ENCODE data around the gene CETP. TPM values are rescaled to one million over a fixed set of nuclear protein-coding genes. Genes with fewer than 3 reads are reported as not detected.

Gene CETP
- total RNA-seq, 1 donor from 2014 or later: not detected

DNA sequence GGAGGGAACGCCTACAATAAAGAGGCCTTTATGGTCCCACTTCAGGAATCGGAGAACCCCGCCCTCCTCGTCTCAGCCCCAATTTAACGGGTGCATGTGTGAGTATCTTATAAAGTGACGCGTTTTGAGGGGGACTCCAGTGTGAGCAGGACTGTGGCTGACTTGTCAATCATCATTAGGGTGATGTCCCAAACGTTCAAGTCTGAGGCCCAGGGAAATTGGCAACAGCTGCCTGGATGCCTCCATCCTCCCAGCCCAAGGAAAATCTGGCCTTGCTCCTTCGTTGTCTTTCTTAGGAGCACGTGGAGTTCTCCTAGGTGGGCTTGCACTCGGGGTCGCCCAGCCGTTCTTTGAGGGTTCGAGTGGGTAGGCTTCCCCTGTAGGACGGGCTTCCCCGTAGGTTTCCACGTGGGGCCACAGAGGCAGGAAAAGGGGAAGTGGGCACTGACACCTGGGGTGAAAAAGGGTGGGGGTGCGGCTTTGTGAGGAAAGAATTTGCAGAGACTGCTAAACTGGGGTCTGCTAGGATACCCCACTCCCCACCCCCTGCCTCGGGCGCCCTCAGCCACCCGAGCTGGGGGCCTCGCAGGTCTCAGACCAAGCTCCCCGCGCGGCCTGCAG is 30.4 kb upstream of the CETP start:
- no peaks in the 10 kb centered on the region for H3K27me3 Mint-ChIP-seq (ENCODE audit: low read depth, unreplicated experiment)
- no peaks in the 10 kb centered on the region for H3K9me3 Mint-ChIP-seq (ENCODE audit: unreplicated experiment)
- Histone ChIP-seq H3K9me3 (ENCODE audit: insufficient read depth, low read depth, low read length) (no peaks in the 10 kb centered on the region), H3K4me3 (ENCODE audit: insufficient read depth, low read depth, low read length) (peak overlapping the region; percentile 85), H3K4me2 (ENCODE audit: low read length) (peak overlapping the region; percentile 82), H3K27me3 (ENCODE audit: insufficient read depth, low read length) (no peaks in the 10 kb centered on the region), H3K36me3 (ENCODE audit: insufficient read depth, low read length) (peaks cover 22% of the 10 kb centered on the region), H3K9ac (ENCODE audit: low read length) (peak overlapping the region; percentile 97), H3K79me2 (ENCODE audit: insufficient read depth, low read length) (peaks cover 45% of the 10 kb centered on the region), H2AFZ (ENCODE audit: low read depth, low read length) (peak overlapping the region; percentile 76), H4K20me1 (ENCODE audit: insufficient read depth, low read length) (peaks cover 41% of the 10 kb centered on the region), H3K27ac (ENCODE audit: low read depth, low read length) (peak overlapping the region; percentile 91), H3K4me1 (ENCODE audit: insufficient read depth, low read length) (peaks cover 10% of the 10 kb centered on the region)
- peaks cover 11% of the 10 kb centered on the region for H3K36me3 Mint-ChIP-seq (ENCODE audit: low read depth, unreplicated experiment)
- no peak for DNase-seq (ENCODE audit: low read depth)
- peak overlapping the region; percentile 64 for H3K4me3 Mint-ChIP-seq (ENCODE audit: unreplicated experiment)
- no peak for TF ChIP-seq EZH2 (IDR thresholded peaks at IDR 0.05; ENCODE audit: insufficient read depth, low read length)
- TF ChIP-seq, protein P1, sequence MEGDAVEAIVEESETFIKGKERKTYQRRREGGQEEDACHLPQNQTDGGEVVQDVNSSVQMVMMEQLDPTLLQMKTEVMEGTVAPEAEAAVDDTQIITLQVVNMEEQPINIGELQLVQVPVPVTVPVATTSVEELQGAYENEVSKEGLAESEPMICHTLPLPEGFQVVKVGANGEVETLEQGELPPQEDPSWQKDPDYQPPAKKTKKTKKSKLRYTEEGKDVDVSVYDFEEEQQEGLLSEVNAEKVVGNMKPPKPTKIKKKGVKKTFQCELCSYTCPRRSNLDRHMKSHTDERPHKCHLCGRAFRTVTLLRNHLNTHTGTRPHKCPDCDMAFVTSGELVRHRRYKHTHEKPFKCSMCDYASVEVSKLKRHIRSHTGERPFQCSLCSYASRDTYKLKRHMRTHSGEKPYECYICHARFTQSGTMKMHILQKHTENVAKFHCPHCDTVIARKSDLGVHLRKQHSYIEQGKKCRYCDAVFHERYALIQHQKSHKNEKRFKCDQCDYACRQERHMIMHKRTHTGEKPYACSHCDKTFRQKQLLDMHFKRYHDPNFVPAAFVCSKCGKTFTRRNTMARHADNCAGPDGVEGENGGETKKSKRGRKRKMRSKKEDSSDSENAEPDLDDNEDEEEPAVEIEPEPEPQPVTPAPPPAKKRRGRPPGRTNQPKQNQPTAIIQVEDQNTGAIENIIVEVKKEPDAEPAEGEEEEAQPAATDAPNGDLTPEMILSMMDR (IDR thresholded peaks at IDR 0.05; ENCODE audit: insufficient read depth, low read depth, low read length): no peak
- peaks cover 14% of the 10 kb centered on the region for H3K4me1 Mint-ChIP-seq (ENCODE audit: low read depth, unreplicated experiment)
- FAIRE-seq: no peak
- peak overlapping the region; percentile 84 for H3K27ac Mint-ChIP-seq (ENCODE audit: unreplicated experiment)

DNA sequence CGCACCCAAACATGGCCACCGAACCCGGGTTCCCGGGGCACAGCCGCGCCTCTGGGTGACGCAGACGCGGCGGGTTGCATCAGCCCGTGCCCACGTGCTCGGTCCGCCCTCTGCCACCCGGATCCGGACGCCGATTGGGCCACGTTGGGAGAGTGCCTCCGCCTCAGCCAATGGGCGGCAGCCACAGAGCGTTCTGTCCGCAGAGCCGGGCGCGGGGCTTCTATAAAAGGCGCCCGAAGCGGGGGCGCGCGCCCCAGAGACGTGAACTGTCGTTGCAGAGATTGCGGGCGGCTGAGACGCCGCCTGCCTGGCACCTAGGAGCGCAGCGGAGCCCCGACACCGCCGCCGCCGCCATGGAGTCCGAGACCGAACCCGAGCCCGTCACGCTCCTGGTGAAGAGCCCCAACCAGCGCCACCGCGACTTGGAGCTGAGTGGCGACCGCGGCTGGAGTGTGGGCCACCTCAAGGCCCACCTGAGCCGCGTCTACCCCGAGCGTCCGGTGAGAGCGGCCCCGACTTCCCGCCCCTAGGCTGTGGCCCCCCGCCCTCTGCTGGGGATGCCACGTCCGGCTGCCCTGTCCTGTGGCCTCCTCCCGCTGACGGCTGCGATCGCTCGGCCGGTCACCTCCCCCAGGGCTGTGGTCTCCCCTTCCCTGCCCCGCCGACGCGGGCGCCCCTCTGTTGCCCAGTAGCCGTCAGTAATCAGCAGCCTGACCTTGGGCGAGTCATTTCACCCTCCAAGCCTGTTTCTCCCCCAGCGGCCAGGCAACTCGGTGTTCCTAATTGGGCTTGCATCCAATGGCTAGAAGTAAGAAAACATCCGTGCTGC is 29.6 kb upstream of the CETP start, which contains the start of gene HERPUD1:
HERPUD1 (plus strand) TSS at position 251 of the 829 bp plus-strand sequence; CDS start at position 354, 103 bp downstream.
- Histone ChIP-seq H3K4me3 (ENCODE audit: insufficient read depth, low read depth, low read length) (peak within 1 kb of the TSS; percentile 85), H3K9me3 (ENCODE audit: insufficient read depth, low read depth, low read length) (no peaks in the 10 kb centered on the region), H3K36me3 (ENCODE audit: insufficient read depth, low read length) (peaks cover 29% of the 10 kb centered on the region), H3K4me1 (ENCODE audit: insufficient read depth, low read length) (peaks cover 10% of the 10 kb centered on the region), H4K20me1 (ENCODE audit: insufficient read depth, low read length) (peaks cover 49% of the 10 kb centered on the region), H3K79me2 (ENCODE audit: insufficient read depth, low read length) (peaks cover 52% of the 10 kb centered on the region), H3K4me2 (ENCODE audit: low read length) (peak within 1 kb of the TSS; percentile 91), H3K27me3 (ENCODE audit: insufficient read depth, low read length) (no peaks in the 10 kb centered on the region), H3K27ac (ENCODE audit: low read depth, low read length) (peak within 1 kb of the TSS; percentile 91), H2AFZ (ENCODE audit: low read depth, low read length) (peak within 1 kb of the TSS; percentile 76), H3K9ac (ENCODE audit: low read length) (peak within 1 kb of the TSS; percentile 97)
- FAIRE-seq (no peak), DNase-seq (ENCODE audit: low read depth) (peak; percentile 90)
- no peaks in the 10 kb centered on the region for H3K27me3 Mint-ChIP-seq (ENCODE audit: low read depth, unreplicated experiment)
- peak within 1 kb of the TSS; percentile 98 for H3K27ac Mint-ChIP-seq (ENCODE audit: unreplicated experiment)
- TF ChIP-seq, protein P1 (IDR thresholded peaks at IDR 0.05; ENCODE audit: insufficient read depth, low read depth, low read length): no peak
- TF ChIP-seq EZH2 (IDR thresholded peaks at IDR 0.05; ENCODE audit: insufficient read depth, low read length): no peak
- H3K36me3 Mint-ChIP-seq (ENCODE audit: low read depth, unreplicated experiment): peaks cover 13% of the 10 kb centered on the region
- peak within 1 kb of the TSS; percentile 95 for H3K4me3 Mint-ChIP-seq (ENCODE audit: unreplicated experiment)
- H3K4me1 Mint-ChIP-seq (ENCODE audit: low read depth, unreplicated experiment): peaks cover 20% of the 10 kb centered on the region
- no peaks in the 10 kb centered on the region for H3K9me3 Mint-ChIP-seq (ENCODE audit: unreplicated experiment)

All from astrocyte (in vitro differentiated cells and primary cell).